ENCODE results near the gene FLNB.

GRCh38 chr3:58135712-58136543, 127.7 kb downstream of the FLNB start:
- TF ChIP-seq CTCF (IDR thresholded peaks at IDR 0.05) (peak; percentile 25 to 57 (median 42)), POLR2A (IDR thresholded peaks at IDR 0.05) (no peak)

Measured in adrenal gland (tissue), 5 donors.